ENCODE data around the gene SORCS2.

DNA sequence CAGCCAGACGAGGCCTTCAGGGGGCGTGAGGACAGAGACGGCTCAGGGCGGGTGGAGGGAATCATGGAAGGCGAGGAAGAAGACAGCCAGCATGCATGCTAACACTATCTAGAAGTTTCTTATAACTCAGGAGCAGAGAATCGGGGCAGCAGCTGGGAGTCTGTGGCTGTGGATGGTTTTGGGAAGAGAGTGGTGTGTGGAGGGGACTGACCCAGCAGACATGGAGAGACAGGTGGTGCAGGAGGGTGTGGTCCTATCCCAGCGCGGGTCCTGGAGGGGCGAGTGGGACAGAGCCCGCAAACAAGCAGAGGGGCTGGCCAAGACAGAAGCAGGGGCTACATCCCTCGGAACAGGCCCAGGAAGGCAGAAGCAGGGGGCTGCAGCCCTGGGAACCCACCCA is 555.2 kb downstream of the SORCS2 start:
- TF ChIP-seq EZH2 (IDR thresholded peaks at IDR 0.05; ENCODE audit: insufficient read depth, poor library complexity, severe bottlenecking), result no peak
- TF ChIP-seq EZH2phosphoT487 (IDR thresholded peaks at IDR 0.05; ENCODE audit: insufficient read depth, low read depth), result no peak

Data from GM23248 (cell line).